Measurements from ENCODE around the gene TNNC2.
"Not testable (repeated sequence)": the region's sequence is repeated elsewhere in the genome, so short reads cannot be mapped to it uniquely, and the experiment has no call there.

TNNC2 gene

GRCh38 chr20:45822857-45823256 lies 4.3 kb downstream of the TNNC2 start:
- DNase-seq (ENCODE audit: low spot score): no peak

GRCh38 chr20:45821947-45822346 lies 5.2 kb downstream of the TNNC2 start:
- no peak for DNase-seq (ENCODE audit: low spot score)

- DNase-seq (ENCODE audit: low spot score): no peak
Measured at GRCh38 chr20:45819466-45819865, 7.6 kb downstream of the TNNC2 start.

GRCh38 chr20:45818239-45818638 lies 8.9 kb downstream of the TNNC2 start:
- DNase-seq (ENCODE audit: low spot score): no peak

- DNase-seq (ENCODE audit: low spot score): no peak
Measured at GRCh38 chr20:45817376-45818194, 9.5 kb downstream of the TNNC2 start.

- no peak for DNase-seq (ENCODE audit: low spot score)
Measured at GRCh38 chr20:45816951-45817350, 10.2 kb downstream of the TNNC2 start.

GRCh38 chr20:45814314-45814713 lies 12.8 kb downstream of the TNNC2 start:
- DNase-seq (ENCODE audit: low spot score): no peak

GRCh38 chr20:45813489-45813888 lies 13.6 kb downstream of the TNNC2 start:
- no peak for DNase-seq (ENCODE audit: low spot score)

GRCh38 chr20:45813006-45813340 lies 14.1 kb downstream of the TNNC2 start:
- DNase-seq (ENCODE audit: low spot score): no peak

- peak; percentile 96 for DNase-seq (ENCODE audit: low spot score)
Measured at GRCh38 chr20:45812157-45813005, 14.7 kb downstream of the TNNC2 start, which contains the start of gene UBE2C. TSS of gene UBE2C (plus strand) at chr20:45812644. CDS start at chr20:45812696, 52 bp downstream.

- DNase-seq (ENCODE audit: low spot score): no peak
Measured at GRCh38 chr20:45810191-45810970, 16.7 kb downstream of the TNNC2 start.

- DNase-seq (ENCODE audit: low spot score): no peak
Measured at GRCh38 chr20:45801851-45802250, 25.3 kb downstream of the TNNC2 start.

- peak; percentile 79 for DNase-seq (ENCODE audit: low spot score)
Measured at GRCh38 chr20:45798935-45799642, 28.0 kb downstream of the TNNC2 start.

GRCh38 chr20:45797955-45798354 lies 29.2 kb downstream of the TNNC2 start:
- DNase-seq (ENCODE audit: low spot score): not testable (repeated sequence)

- DNase-seq (ENCODE audit: low spot score): not testable (repeated sequence)
Measured at GRCh38 chr20:45797510-45797909, 29.6 kb downstream of the TNNC2 start.

GRCh38 chr20:45796337-45797065 lies 30.6 kb downstream of the TNNC2 start:
- no peak for DNase-seq (ENCODE audit: low spot score)

GRCh38 chr20:45792317-45793118 lies 34.6 kb downstream of the TNNC2 start:
- no peak for DNase-seq (ENCODE audit: low spot score)

- DNase-seq (ENCODE audit: low spot score): no peak
Measured at GRCh38 chr20:45788351-45788750, 38.8 kb downstream of the TNNC2 start.

GRCh38 chr20:45783656-45784294 lies 43.3 kb downstream of the TNNC2 start:
- DNase-seq (ENCODE audit: low spot score): no peak

GRCh38 chr20:45782890-45783289 lies 44.2 kb downstream of the TNNC2 start:
- no peak for DNase-seq (ENCODE audit: low spot score)

Measured in hematopoietic multipotent progenitor cell treated with erythropoietin and hydrocortisone succinate and interleukin-3 and kit ligand, for 15 days (in vitro differentiated cells).